Suprapubic skin (tissue), 4 donors: ENCODE measurements around the gene APC2. TPM values are rescaled to one million over a fixed set of nuclear protein-coding genes. Genes with fewer than 3 reads are reported as not detected.

Source experiments
- DNase-seq, 2 donors: peaks; one replicate each; pipeline ENCODE4 v3.0.0-alpha.2; 2019; ENCODE audit warnings: low spot score in 2 of 2
- H3K27ac ChIP-seq: fragments of 200-600 bp; sonication (generic); one replicate; pipeline ENCODE4 v1.5.1; 2019
- H3K27me3 ChIP-seq: fragments of 200-600 bp; sonication (generic); one replicate; pipeline ENCODE4 v1.5.1; 2019
- H3K36me3 ChIP-seq: fragments of 200-600 bp; sonication (generic); one replicate; pipeline ENCODE4 v1.5.1; 2019
- H3K4me1 ChIP-seq: fragments of 200-600 bp; sonication (generic); one replicate; pipeline ENCODE4 v1.5.1; 2019
- H3K4me3 ChIP-seq: fragments of 200-600 bp; sonication (generic); one replicate; pipeline ENCODE4 v1.5.1; 2019; ENCODE audit warnings: mild to moderate bottlenecking
- H3K9me3 ChIP-seq: fragments of 200-600 bp; sonication (generic); one replicate; pipeline ENCODE4 v1.5.1; 2019
- EP300 ChIP-seq: sonication (generic); formaldehyde crosslinking; IDR thresholded peaks from one replicate; pipeline ENCODE4 v1.6.1; 2017; ENCODE audit warnings: antibody characterized with exemption
- POLR2A ChIP-seq, 2 donors: fragments of 450-650 bp; IDR thresholded peaks; one replicate each; pipeline ENCODE4 v1.6.1; 2017; ENCODE audit warnings: antibody characterized with exemption in 2 of 2, mild to moderate bottlenecking in 2 of 2, moderate library complexity in 2 of 2
- POLR2AphosphoS5 ChIP-seq, 3 donors: sonication (generic); formaldehyde crosslinking; IDR thresholded peaks; one replicate each; pipeline ENCODE4 v1.6.1; 2017; ENCODE audit warnings: antibody characterized with exemption in 3 of 3
- WGBS: methylation state at CpG from one replicate; pipeline ENCODE4 v1.1.5; 2018; 5-methylcytosine and 5-hydroxymethylcytosine counted together
- total RNA-seq, 4 donors: library from RNA; depleted of rRNA; stranded (reverse); fragments of >200 nt; gene quantifications; one replicate each; pipeline ENCODE4 v1.1.0, GENCODE V29; 2016
- TF ChIP-seq, protein P1 (sequence below), 2 donors: fragments of 200-600 bp in 1 of 2; fragments of 450-650 bp in 1 of 2; sonication (generic) in 1 of 2; IDR thresholded peaks; one replicate each; pipeline ENCODE4 v1.5.1; 2016 to 2019; ENCODE audit warnings: antibody characterized with exemption in 2 of 2, mild to moderate bottlenecking in 1 of 2, moderate library complexity in 1 of 2

Gene APC2
- total RNA-seq, 4 donors from 2014 or later, result 0.08 to 0.30 (median 0.26) TPM; not detected in 1

DNA sequence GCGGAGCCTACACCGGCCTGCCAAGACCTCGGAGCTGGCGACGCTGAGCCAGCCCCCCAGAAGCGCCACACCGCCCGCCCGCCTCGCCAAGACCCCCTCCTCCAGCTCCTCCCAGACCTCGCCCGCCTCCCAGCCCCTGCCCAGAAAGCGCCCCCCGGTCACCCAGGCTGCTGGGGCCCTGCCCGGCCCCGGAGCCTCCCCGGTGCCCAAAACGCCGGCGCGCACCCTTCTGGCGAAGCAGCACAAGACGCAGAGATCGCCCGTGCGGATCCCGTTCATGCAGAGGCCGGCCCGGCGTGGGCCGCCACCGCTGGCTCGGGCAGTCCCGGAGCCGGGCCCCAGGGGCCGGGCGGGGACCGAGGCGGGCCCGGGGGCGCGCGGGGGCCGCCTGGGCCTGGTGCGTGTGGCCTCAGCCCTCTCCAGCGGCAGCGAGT lies 18.9 kb downstream of the APC2 start:
- Histone ChIP-seq H3K27me3 (peaks cover 89% of the 10 kb centered on the region), H3K4me3 (peak overlapping the region; percentile 51)

DNA sequence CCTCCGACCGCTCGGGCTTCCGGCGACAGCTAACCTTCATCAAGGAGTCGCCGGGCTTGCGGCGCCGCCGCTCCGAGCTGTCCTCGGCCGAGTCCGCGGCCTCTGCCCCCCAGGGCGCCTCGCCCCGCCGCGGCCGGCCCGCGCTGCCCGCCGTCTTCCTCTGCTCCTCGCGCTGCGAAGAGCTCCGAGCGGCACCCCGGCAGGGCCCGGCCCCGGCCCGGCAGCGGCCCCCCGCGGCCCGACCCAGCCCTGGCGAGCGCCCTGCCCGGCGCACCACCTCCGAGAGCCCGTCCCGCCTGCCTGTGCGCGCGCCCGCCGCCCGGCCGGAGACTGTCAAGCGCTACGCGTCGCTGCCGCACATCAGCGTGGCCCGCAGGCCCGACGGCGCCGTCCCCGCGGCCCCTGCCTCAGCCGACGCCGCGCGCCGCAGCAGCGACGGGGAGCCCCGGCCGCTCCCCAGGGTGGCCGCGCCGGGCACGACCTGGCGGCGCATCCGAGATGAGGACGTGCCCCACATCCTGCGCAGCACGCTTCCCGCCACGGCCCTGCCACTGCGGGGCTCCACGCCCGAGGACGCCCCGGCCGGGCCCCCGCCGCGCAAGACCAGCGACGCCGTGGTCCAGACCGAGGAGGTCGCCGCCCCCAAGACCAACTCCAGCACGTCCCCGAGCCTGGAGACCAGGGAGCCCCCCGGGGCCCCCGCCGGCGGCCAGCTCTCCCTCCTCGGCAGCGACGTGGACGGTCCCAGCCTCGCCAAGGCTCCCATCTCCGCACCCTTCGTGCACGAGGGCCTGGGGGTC lies 19.5 kb downstream of the APC2 start:
- Histone ChIP-seq H3K4me1 (peaks cover 81% of the 10 kb centered on the region), H3K9me3 (no peaks in the 10 kb centered on the region), H3K27me3 (peaks cover 93% of the 10 kb centered on the region), H3K27ac (no peak overlapping the region), H3K36me3 (no peaks in the 10 kb centered on the region), H3K4me3 (peak overlapping the region; percentile 51)
- no peak for DNase-seq
- WGBS, result 0% methylated on average over 16 of the region's 117 CpGs
- TF ChIP-seq POLR2A (IDR thresholded peaks at IDR 0.05) (no peak), POLR2AphosphoS5 (IDR thresholded peaks at IDR 0.05) (no peak), EP300 (no peak)
- TF ChIP-seq, protein P1, sequence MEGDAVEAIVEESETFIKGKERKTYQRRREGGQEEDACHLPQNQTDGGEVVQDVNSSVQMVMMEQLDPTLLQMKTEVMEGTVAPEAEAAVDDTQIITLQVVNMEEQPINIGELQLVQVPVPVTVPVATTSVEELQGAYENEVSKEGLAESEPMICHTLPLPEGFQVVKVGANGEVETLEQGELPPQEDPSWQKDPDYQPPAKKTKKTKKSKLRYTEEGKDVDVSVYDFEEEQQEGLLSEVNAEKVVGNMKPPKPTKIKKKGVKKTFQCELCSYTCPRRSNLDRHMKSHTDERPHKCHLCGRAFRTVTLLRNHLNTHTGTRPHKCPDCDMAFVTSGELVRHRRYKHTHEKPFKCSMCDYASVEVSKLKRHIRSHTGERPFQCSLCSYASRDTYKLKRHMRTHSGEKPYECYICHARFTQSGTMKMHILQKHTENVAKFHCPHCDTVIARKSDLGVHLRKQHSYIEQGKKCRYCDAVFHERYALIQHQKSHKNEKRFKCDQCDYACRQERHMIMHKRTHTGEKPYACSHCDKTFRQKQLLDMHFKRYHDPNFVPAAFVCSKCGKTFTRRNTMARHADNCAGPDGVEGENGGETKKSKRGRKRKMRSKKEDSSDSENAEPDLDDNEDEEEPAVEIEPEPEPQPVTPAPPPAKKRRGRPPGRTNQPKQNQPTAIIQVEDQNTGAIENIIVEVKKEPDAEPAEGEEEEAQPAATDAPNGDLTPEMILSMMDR (IDR thresholded peaks at IDR 0.05), result no peak

More for the DNA sequence above, 18.9 kb downstream of the APC2 start:
- no peak for DNase-seq
- 20% methylated on average over 2 of the region's 47 CpGs for WGBS
- H3K4me1 ChIP-seq, result peaks cover 78% of the 10 kb centered on the region
- no peak overlapping the region for H3K27ac ChIP-seq
- H3K36me3 ChIP-seq, result no peaks in the 10 kb centered on the region
- TF ChIP-seq POLR2AphosphoS5 (IDR thresholded peaks at IDR 0.05), result no peak
- TF ChIP-seq EP300, result no peak
- TF ChIP-seq, protein P1 (IDR thresholded peaks at IDR 0.05), result no peak
- no peak for TF ChIP-seq POLR2A (IDR thresholded peaks at IDR 0.05)
- no peaks in the 10 kb centered on the region for H3K9me3 ChIP-seq

DNA sequence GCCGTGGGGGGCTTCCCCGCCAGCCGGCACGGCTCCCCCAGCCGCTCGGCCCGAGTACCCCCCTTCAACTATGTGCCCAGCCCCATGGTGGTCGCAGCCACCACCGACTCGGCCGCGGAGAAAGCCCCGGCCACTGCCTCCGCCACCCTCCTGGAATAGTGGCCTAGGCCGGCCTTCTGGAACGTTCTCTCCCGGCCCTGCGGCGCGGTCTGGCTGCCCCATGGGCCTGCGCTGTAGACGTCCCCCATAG lies 20.1 kb downstream of the APC2 start:
- no peak overlapping the region for H3K27ac ChIP-seq
- H3K4me3 ChIP-seq, result peak overlapping the region; percentile 51
- TF ChIP-seq POLR2A (IDR thresholded peaks at IDR 0.05), result no peak
- no peak for TF ChIP-seq POLR2AphosphoS5 (IDR thresholded peaks at IDR 0.05)
- TF ChIP-seq EP300, result no peak
- TF ChIP-seq, protein P1 (IDR thresholded peaks at IDR 0.05), result no peak
- H3K4me1 ChIP-seq, result peaks cover 81% of the 10 kb centered on the region
- H3K36me3 ChIP-seq, result no peaks in the 10 kb centered on the region
- peaks cover 91% of the 10 kb centered on the region for H3K27me3 ChIP-seq
- H3K9me3 ChIP-seq, result no peaks in the 10 kb centered on the region
- DNase-seq, result no peak
- WGBS, result no CpG with 5 or more reads among the region's 22 CpGs

DNA sequence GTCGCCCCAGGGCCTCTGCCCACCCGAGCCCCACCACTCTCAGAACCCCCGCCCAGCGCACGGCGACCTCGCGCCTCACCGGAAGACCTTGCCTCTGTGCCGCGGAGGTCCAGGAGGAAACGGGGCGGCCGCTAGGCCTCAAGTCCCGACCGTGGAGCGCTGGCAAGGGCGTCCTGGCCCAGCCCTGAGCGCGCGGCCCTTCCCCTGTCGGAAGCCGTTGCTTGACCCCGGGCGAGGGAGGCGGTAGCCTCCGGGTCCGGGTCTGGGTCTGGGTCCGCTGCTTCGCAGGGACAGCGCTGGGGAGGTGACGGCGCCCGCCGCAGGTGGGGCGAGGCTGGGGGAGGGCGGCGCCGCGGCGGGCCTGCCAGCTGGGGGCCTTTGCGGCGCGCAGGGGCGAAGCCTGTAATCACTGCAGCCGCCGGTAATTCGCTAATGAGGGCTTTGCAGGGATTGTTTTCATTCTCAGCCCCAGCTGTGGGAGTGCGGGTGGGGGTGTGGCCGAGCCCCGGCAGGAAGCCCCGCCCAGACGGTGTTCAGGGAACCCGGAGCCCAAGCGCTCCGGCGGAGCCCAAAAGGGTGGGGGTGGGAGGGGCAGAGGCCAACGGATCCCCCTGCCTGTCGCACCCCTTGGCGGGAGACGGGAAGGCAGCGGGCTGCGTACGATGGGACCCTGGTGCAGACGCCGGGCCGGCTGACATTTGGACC lies 20.5 kb downstream of the APC2 start:
- WGBS, result 1% methylated on average over 28 of the region's 67 CpGs
- Histone ChIP-seq H3K27me3 (peaks cover 86% of the 10 kb centered on the region), H3K27ac (no peak overlapping the region), H3K9me3 (no peaks in the 10 kb centered on the region), H3K4me1 (peaks cover 77% of the 10 kb centered on the region), H3K4me3 (peak overlapping the region; percentile 51), H3K36me3 (peaks cover under 1% of the 10 kb centered on the region)
- no peak for DNase-seq
- TF ChIP-seq EP300 (no peak), POLR2A (IDR thresholded peaks at IDR 0.05) (no peak), POLR2AphosphoS5 (IDR thresholded peaks at IDR 0.05) (no peak)
- TF ChIP-seq, protein P1 (IDR thresholded peaks at IDR 0.05), result no peak

DNA sequence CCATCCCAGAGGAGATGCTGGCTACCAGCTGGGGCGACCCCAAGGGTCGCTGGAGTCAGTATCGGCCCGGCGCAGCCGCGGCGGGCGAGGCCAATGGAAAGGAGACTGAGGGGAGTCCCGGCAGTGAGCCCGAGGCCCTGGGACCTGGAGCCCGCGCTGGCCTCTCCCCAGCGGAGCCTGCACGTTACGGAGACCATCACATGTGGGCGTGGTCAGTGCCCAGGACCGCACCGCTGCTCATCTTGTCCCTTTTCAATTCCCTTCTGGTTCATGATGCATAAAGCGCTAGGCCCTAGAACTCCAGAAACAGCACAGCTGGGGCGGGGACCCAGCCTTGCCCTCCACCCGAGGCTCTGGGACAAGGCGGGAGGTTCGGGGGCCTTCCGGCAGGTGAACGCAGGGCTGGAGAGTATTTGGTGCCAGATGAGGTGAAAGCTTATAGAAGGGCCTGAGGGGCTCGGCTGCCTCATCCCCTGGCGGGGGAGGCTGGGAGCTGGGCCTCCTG lies 21.1 kb downstream of the APC2 start:
- 3% methylated on average over 25 of the region's 28 CpGs for WGBS
- DNase-seq, result no peak
- TF ChIP-seq EP300 (no peak), POLR2AphosphoS5 (IDR thresholded peaks at IDR 0.05) (no peak), POLR2A (IDR thresholded peaks at IDR 0.05) (no peak)
- TF ChIP-seq, protein P1 (IDR thresholded peaks at IDR 0.05), result no peak
- no peak overlapping the region for H3K27ac ChIP-seq
- H3K36me3 ChIP-seq, result peaks cover 7% of the 10 kb centered on the region
- no peaks in the 10 kb centered on the region for H3K9me3 ChIP-seq
- H3K27me3 ChIP-seq, result peaks cover 80% of the 10 kb centered on the region
- peaks cover 71% of the 10 kb centered on the region for H3K4me1 ChIP-seq
- peak overlapping the region; percentile 51 for H3K4me3 ChIP-seq
